NCI-H2029 (cell line): ENCODE results near the gene BRIP1.

Experiments
- DNase-seq: peaks from one replicate; lab custom pipeline; 2025; lab: John Stamatoyannopoulos, UW

Gene BRIP1

GRCh38 chr17:61757168-61757567, 106.2 kb downstream of the BRIP1 start:
- DNase-seq, result peak; percentile 0

- DNase-seq, result no peak
These were observed 106.8 kb downstream of the BRIP1 start for GRCh38 chr17:61756561-61756960.

GRCh38 chr17:61755668-61756067, 107.7 kb downstream of the BRIP1 start:
- DNase-seq, result no peak

GRCh38 chr17:61755078-61755477, 108.2 kb downstream of the BRIP1 start:
- no peak for DNase-seq

GRCh38 chr17:61754124-61754523, 109.2 kb downstream of the BRIP1 start:
- no peak for DNase-seq

- DNase-seq, result no peak
These were observed 109.6 kb downstream of the BRIP1 start for GRCh38 chr17:61753696-61754095.

- DNase-seq, result no peak
These were observed 112.7 kb downstream of the BRIP1 start for GRCh38 chr17:61750656-61751055.

- no peak for DNase-seq
These were observed 113.4 kb downstream of the BRIP1 start for GRCh38 chr17:61749823-61750404.

GRCh38 chr17:61746248-61746985, 116.9 kb downstream of the BRIP1 start:
- no peak for DNase-seq

- DNase-seq, result no peak
These were observed 118.5 kb downstream of the BRIP1 start for GRCh38 chr17:61744804-61745203.

- no peak for DNase-seq
These were observed 119.1 kb downstream of the BRIP1 start for GRCh38 chr17:61744252-61744651.

GRCh38 chr17:61743766-61744165, 119.6 kb downstream of the BRIP1 start:
- DNase-seq, result no peak

- DNase-seq, result no peak
These were observed 124.3 kb downstream of the BRIP1 start for GRCh38 chr17:61739002-61739401.

- DNase-seq, result no peak
These were observed 125.1 kb downstream of the BRIP1 start for GRCh38 chr17:61738249-61738648.

- no peak for DNase-seq
These were observed 125.5 kb downstream of the BRIP1 start for GRCh38 chr17:61737820-61738219.

- no peak for DNase-seq
These were observed 126.9 kb downstream of the BRIP1 start for GRCh38 chr17:61736438-61736837.

GRCh38 chr17:61735807-61736206, 127.5 kb downstream of the BRIP1 start:
- no peak for DNase-seq

- no peak for DNase-seq
These were observed 128.9 kb downstream of the BRIP1 start for GRCh38 chr17:61734466-61734865.

- DNase-seq, result no peak
These were observed 129.3 kb downstream of the BRIP1 start for GRCh38 chr17:61734012-61734411.

GRCh38 chr17:61733021-61733420, 130.3 kb downstream of the BRIP1 start:
- no peak for DNase-seq

- DNase-seq, result no peak
These were observed 131.2 kb downstream of the BRIP1 start for GRCh38 chr17:61732169-61732568.

- DNase-seq, result no peak
These were observed 132.0 kb downstream of the BRIP1 start for GRCh38 chr17:61731330-61731729.

- DNase-seq, result no peak
These were observed 133.5 kb downstream of the BRIP1 start for GRCh38 chr17:61729690-61730268.
